SJSA1 (cell line): ENCODE data around the gene DAPK2. TPM values are rescaled to one million over a fixed set of nuclear protein-coding genes. Genes with fewer than 3 reads are reported as not detected.
A peak's percentile ranks its signal among the peaks of the same experiment; 100 is the strongest.

Source experiments
- DNase-seq, 2 experiments: peaks; one replicate each; pipeline ENCODE4 v3.0.0-alpha.2; 2015 to 2020; ENCODE audit warnings: low spot score in 2 of 2, low read depth in 1 of 2
- H3K27ac ChIP-seq: fragments of 250-450 bp; sonication (Bioruptor Pico); 2 replicates; pipeline ENCODE4 v1.5.1; 2020; ENCODE audit warnings: mild to moderate bottlenecking, moderate library complexity
- H3K27me3 ChIP-seq: fragments of 250-450 bp; sonication (Bioruptor Pico); replicated peaks from 2 replicates; pipeline ENCODE4 v1.5.1; 2020; ENCODE audit warnings: mild to moderate bottlenecking, moderate library complexity
- H3K36me3 ChIP-seq: fragments of 250-450 bp; sonication (Bioruptor Pico); 2 replicates; pipeline ENCODE4 v1.5.1; 2020; ENCODE audit warnings: mild to moderate bottlenecking
- H3K4me1 ChIP-seq: fragments of 250-450 bp; sonication (Bioruptor Pico); replicated peaks from 2 replicates; pipeline ENCODE4 v1.6.1; 2021; ENCODE audit warnings: mild to moderate bottlenecking
- H3K4me3 ChIP-seq: fragments of 250-450 bp; sonication (Bioruptor Pico); 2 replicates; pipeline ENCODE4 v1.5.1; 2020; ENCODE audit warnings: mild to moderate bottlenecking
- H3K9me3 ChIP-seq: fragments of 250-450 bp; sonication (Bioruptor Pico); replicated peaks from 2 replicates; pipeline ENCODE4 v1.5.1; 2020; ENCODE audit warnings: mild to moderate bottlenecking
- total RNA-seq: library from RNA; depleted of rRNA; stranded (reverse); fragments of >200 nt; shearing (Covaris generic); gene quantifications from 2 replicates; pipeline ENCODE4 v1.2.3, GENCODE V29; 2014

DAPK2 gene
- total RNA-seq, 1 experiment from 2014 or later: 0.34 TPM

GRCh38 chr15:63877713-63878271, 168.5 kb downstream of the DAPK2 start:
- no peak overlapping the region for H3K27ac ChIP-seq
- no peaks in the 10 kb centered on the region for H3K9me3 ChIP-seq
- H3K4me1 ChIP-seq: no peaks in the 10 kb centered on the region
- no peaks in the 10 kb centered on the region for H3K36me3 ChIP-seq
- H3K27me3 ChIP-seq: no peaks in the 10 kb centered on the region
- H3K4me3 ChIP-seq: no peak overlapping the region
- no peak for DNase-seq

DNA sequence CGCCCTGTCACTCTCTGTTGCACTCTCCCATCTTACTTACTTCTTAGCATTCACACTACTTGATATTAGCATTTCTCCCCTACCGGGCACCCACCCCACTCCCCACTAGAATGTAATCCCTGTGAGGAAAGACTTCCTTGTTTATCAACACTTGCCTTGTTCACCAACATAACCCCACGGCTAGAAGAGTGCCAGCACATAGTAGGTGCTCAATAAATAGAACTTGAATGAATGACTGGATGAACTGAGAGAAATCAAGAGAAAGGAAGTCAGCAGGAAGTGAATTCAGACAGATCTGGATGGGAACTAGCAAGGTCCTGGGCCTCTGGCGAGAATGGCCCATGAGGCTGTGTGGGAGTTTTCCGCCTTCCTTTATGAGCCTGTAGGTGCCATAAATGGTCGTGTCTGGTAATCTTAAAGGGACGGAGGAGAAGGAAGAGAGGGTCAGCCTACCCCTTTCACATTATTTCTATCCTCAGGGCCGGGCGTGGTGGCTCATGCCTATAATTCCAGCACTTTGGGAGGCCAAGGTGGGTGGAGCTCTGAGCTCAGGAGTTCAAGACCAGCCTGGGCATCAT, 170.1 kb downstream of the DAPK2 start:
- H3K9me3 ChIP-seq: no peaks in the 10 kb centered on the region
- no peak overlapping the region for H3K27ac ChIP-seq
- no peak for DNase-seq
- no peak overlapping the region for H3K4me3 ChIP-seq
- H3K36me3 ChIP-seq: no peaks in the 10 kb centered on the region
- H3K27me3 ChIP-seq: no peaks in the 10 kb centered on the region
- H3K4me1 ChIP-seq: no peaks in the 10 kb centered on the region

- Histone ChIP-seq H3K9me3 (no peaks in the 10 kb centered on the region), H3K4me1 (peaks cover 5% of the 10 kb centered on the region; the same call in 1 of the 2 replicates), H3K27ac (no peak overlapping the region), H3K27me3 (no peaks in the 10 kb centered on the region), H3K36me3 (no peaks in the 10 kb centered on the region), H3K4me3 (no peak overlapping the region)
- no peak for DNase-seq
Observed at GRCh38 chr15:63874616-63875015, 171.7 kb downstream of the DAPK2 start.

GRCh38 chr15:63872759-63873510, 173.3 kb downstream of the DAPK2 start:
- no peaks in the 10 kb centered on the region for H3K27me3 ChIP-seq
- no peak for DNase-seq
- no peak overlapping the region for H3K4me3 ChIP-seq
- H3K9me3 ChIP-seq: no peaks in the 10 kb centered on the region
- H3K36me3 ChIP-seq: no peaks in the 10 kb centered on the region
- peaks cover 5% of the 10 kb centered on the region; the same call in 1 of the 2 replicates for H3K4me1 ChIP-seq
- H3K27ac ChIP-seq: no peak overlapping the region

- Histone ChIP-seq H3K9me3 (no peaks in the 10 kb centered on the region), H3K4me1 (peaks cover 5% of the 10 kb centered on the region; the same call in 1 of the 2 replicates), H3K36me3 (no peaks in the 10 kb centered on the region), H3K27me3 (no peaks in the 10 kb centered on the region), H3K4me3 (no peak overlapping the region), H3K27ac (no peak overlapping the region)
- peak; percentile 46 to 70 for DNase-seq
Observed at GRCh38 chr15:63870487-63871209, 175.6 kb downstream of the DAPK2 start.

- Histone ChIP-seq H3K4me3 (no peak overlapping the region), H3K36me3 (no peaks in the 10 kb centered on the region), H3K4me1 (peaks cover 5% of the 10 kb centered on the region; the same call in 1 of the 2 replicates), H3K27ac (no peak overlapping the region), H3K9me3 (no peaks in the 10 kb centered on the region), H3K27me3 (no peaks in the 10 kb centered on the region)
- no peak for DNase-seq
Observed at GRCh38 chr15:63870043-63870394, 176.3 kb downstream of the DAPK2 start.

DNA sequence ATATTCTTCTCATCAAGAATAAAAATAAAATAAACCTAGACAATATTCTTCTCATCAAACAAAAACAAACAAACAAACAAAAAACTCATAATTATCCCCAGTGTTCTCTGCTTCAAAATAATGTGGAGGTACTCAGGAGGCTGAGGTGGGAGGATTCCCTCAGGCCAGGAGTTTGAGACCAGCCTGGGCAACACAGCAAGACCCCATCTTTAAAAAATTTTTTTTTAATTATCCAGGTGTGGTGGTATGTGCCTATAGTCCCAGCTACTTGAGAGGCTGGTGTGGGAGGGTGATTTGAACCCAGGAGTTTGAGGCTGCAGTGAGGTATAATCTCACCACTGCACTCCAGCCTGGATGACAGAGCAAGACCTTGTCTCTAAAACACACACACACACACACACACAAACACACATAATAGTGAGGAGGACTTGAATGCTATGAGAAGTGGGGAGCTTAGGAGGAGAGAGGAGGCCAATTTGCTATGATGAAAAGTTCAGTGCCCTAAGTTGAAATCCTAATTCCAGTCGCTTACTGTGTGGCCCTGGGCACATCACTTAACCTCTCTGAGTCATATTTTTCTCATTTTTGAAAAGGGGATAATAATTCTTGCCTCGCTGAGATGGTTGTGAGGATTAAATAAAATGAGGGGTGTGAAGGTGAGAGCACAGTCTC, 176.8 kb downstream of the DAPK2 start:
- H3K4me3 ChIP-seq: no peak overlapping the region
- H3K9me3 ChIP-seq: no peaks in the 10 kb centered on the region
- no peak overlapping the region for H3K27ac ChIP-seq
- H3K27me3 ChIP-seq: no peaks in the 10 kb centered on the region
- DNase-seq: no peak
- peaks cover 5% of the 10 kb centered on the region; the same call in 1 of the 2 replicates for H3K4me1 ChIP-seq
- H3K36me3 ChIP-seq: no peaks in the 10 kb centered on the region

DNA sequence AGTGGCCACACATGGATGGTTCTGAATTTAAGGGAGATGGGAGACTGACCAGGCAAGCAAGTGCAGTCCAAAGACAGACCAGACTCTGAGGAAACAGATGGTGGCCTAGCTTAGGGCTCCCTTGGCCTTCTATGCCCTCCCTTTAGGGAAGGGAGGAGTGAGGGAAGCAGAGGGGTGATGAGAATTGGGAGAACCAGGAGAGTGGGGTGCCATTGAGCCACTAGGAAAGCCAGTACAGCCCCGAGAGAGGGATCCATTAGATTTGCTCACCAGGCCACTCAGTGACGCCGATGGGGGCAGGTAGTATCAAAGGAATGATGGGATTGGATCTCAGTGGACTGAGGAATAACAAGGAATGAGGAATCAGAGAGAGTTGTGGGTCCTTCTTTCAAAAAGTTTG, 182.1 kb downstream of the DAPK2 start:
- Histone ChIP-seq H3K4me3 (no peak overlapping the region), H3K4me1 (no peaks in the 10 kb centered on the region), H3K36me3 (no peaks in the 10 kb centered on the region), H3K27me3 (no peaks in the 10 kb centered on the region), H3K9me3 (no peaks in the 10 kb centered on the region), H3K27ac (no peak overlapping the region)
- no peak for DNase-seq

- Histone ChIP-seq H3K27me3 (no peaks in the 10 kb centered on the region), H3K4me3 (no peak overlapping the region), H3K27ac (no peak overlapping the region), H3K4me1 (peaks cover 9% of the 10 kb centered on the region), H3K9me3 (no peaks in the 10 kb centered on the region), H3K36me3 (no peaks in the 10 kb centered on the region)
- DNase-seq: no peak
Observed at GRCh38 chr15:63861946-63862517, 184.3 kb downstream of the DAPK2 start.

GRCh38 chr15:63860555-63860954, 185.7 kb downstream of the DAPK2 start:
- Histone ChIP-seq H3K36me3 (no peaks in the 10 kb centered on the region), H3K4me3 (no peak overlapping the region), H3K4me1 (peaks cover 15% of the 10 kb centered on the region), H3K9me3 (no peaks in the 10 kb centered on the region), H3K27me3 (no peaks in the 10 kb centered on the region), H3K27ac (no peak overlapping the region)
- DNase-seq: no peak

GRCh38 chr15:63860155-63860554, 186.1 kb downstream of the DAPK2 start:
- H3K27me3 ChIP-seq: no peaks in the 10 kb centered on the region
- no peak overlapping the region for H3K27ac ChIP-seq
- no peaks in the 10 kb centered on the region for H3K36me3 ChIP-seq
- no peaks in the 10 kb centered on the region for H3K9me3 ChIP-seq
- DNase-seq: no peak
- H3K4me1 ChIP-seq: peaks cover 15% of the 10 kb centered on the region
- H3K4me3 ChIP-seq: no peak overlapping the region

- DNase-seq: no peak
- Histone ChIP-seq H3K36me3 (no peaks in the 10 kb centered on the region), H3K4me3 (no peak overlapping the region), H3K4me1 (peaks cover 15% of the 10 kb centered on the region), H3K27ac (no peak overlapping the region), H3K27me3 (no peaks in the 10 kb centered on the region), H3K9me3 (no peaks in the 10 kb centered on the region)
Observed at GRCh38 chr15:63858881-63859280, 187.4 kb downstream of the DAPK2 start.

DNA sequence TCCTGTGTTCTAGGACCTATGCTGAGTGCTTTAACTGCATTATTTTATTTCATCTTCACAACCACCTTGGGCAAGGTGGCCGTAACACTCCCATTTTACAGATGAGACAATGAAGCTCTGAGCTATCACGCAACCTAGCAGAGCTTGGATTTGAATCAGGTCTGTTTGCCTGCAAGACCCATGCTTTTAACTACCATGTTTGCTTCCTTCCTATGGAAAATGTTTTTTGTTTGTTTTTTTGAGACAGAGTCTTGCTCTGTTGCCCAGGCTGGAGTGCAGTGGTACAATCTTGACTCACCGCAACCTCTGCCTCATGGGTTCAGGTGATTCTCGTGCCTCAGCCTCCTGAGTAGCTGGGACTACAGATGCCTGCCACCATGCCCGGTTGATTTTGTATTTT, 187.8 kb downstream of the DAPK2 start:
- no peak overlapping the region for H3K27ac ChIP-seq
- DNase-seq: no peak
- H3K4me3 ChIP-seq: no peak overlapping the region
- H3K4me1 ChIP-seq: peaks cover 15% of the 10 kb centered on the region
- H3K9me3 ChIP-seq: no peaks in the 10 kb centered on the region
- no peaks in the 10 kb centered on the region for H3K36me3 ChIP-seq
- H3K27me3 ChIP-seq: no peaks in the 10 kb centered on the region
